GM12878 (cell line): ENCODE results near the gene GORASP1. TPM values are rescaled to one million over a fixed set of nuclear protein-coding genes. Genes with fewer than 3 reads are reported as not detected.
A peak's percentile ranks its signal among the peaks of the same experiment; 100 is the strongest.

Experiments used
- ATAC-seq: fragments of 200-7000 bp; cut with Tn5 transposase; 3 replicates; pipeline ENCODE4 v1.9.1; 2020; ENCODE audit warnings: mild to moderate bottlenecking, moderate library complexity
- BruUV-seq: library from RNA; stranded (reverse); fragments of 400-500 nt; replicated peaks from 2 replicates; lab custom pipeline; 2021; lab: Mats Ljungman, UMichigan
- CTCF ChIA-PET: fragments of 300-600 bp; sonication (Branson Sonifier 250); formaldehyde crosslinking; extraction: SDS; loops from one replicate; lab custom pipeline; 2021; ENCODE audit warnings: inconsistent platforms; lab: Yijun Ruan, JAX
- POLR2A ChIA-PET: fragments of 350-600 bp; formaldehyde crosslinking; extraction: SDS; loops from one replicate; lab custom pipeline; 2021; ENCODE audit warnings: inconsistent platforms; lab: Charles Lee
- RAD21 ChIA-PET: fragments of 300-600 bp; sonication (Branson Sonifier 250); formaldehyde crosslinking; loops from one replicate; lab custom pipeline; 2023; ENCODE audit warnings: antibody characterized with exemption; ENCODE audit not compliant: unreplicated experiment; lab: Charles Lee
- SMC1A ChIA-PET: fragments of 300-600 bp; sonication (Branson Sonifier 250); formaldehyde crosslinking; loops from one replicate; lab custom pipeline; 2023; ENCODE audit not compliant: unreplicated experiment, uncharacterized antibody; lab: Charles Lee
- DNase-seq: peaks from one replicate; pipeline ENCODE4 v3.0.0-alpha.2; 2011; ENCODE audit warnings: low read depth, low spot score
- FAIRE-seq: peaks from 3 replicates; lab custom pipeline; 2011; peaks lifted over from hg19 to GRCh38; lab: Jason Lieb, UNC
- H2AFZ ChIP-seq: 2 replicates; pipeline ENCODE4 v1.6.0; 2011; ENCODE audit warnings: low read depth, low read length, control low read depth; ENCODE audit not compliant: control insufficient read depth
- H3K27ac ChIP-seq: 2 replicates; pipeline ENCODE4 v1.5.1; 2011; ENCODE audit warnings: control low read depth; ENCODE audit not compliant: control insufficient read depth, insufficient read depth
- H3K27me3 ChIP-seq, 2 experiments: replicated peaks in 1 of 2; 2 replicates each; pipeline versions ENCODE4 v1.6.0 to v1.6.1; 2011; ENCODE audit warnings: low read length in 1 of 2; ENCODE audit not compliant: control insufficient read depth in 2 of 2, insufficient read depth in 2 of 2
- H3K36me3 ChIP-seq, 2 experiments: 2 replicates each; pipeline ENCODE4 v1.5.1; 2011; ENCODE audit warnings: low read length in 1 of 2; ENCODE audit not compliant: control insufficient read depth in 2 of 2, insufficient read depth in 2 of 2
- H3K4me1 ChIP-seq: 2 replicates; pipeline ENCODE4 v1.6.1; 2011; ENCODE audit warnings: mild to moderate bottlenecking, low read length, moderate library complexity, mixed read lengths; ENCODE audit not compliant: control insufficient read depth, insufficient read depth
- H3K4me2 ChIP-seq: 2 replicates; pipeline ENCODE4 v1.6.0; 2011; ENCODE audit warnings: control low read depth; ENCODE audit not compliant: control insufficient read depth, insufficient read depth
- H3K4me3 ChIP-seq: fragments of 200-600 bp; sonication (generic); 2 replicates; pipeline ENCODE4 v1.5.1; 2016
- H3K79me2 ChIP-seq: 2 replicates; pipeline ENCODE4 v1.6.0; 2011; ENCODE audit warnings: low read length; ENCODE audit not compliant: control insufficient read depth, insufficient read depth
- H3K9ac ChIP-seq: 2 replicates; pipeline ENCODE4 v1.8.0; 2011; ENCODE audit warnings: low read length, control low read depth, mixed read lengths; ENCODE audit not compliant: control insufficient read depth, insufficient read depth
- H3K9me3 ChIP-seq: replicated peaks from 3 replicates; pipeline ENCODE4 v1.5.1; 2011; ENCODE audit warnings: mild to moderate bottlenecking, low read length; ENCODE audit not compliant: control insufficient read depth, insufficient read depth
- H4K20me1 ChIP-seq: 2 replicates; pipeline ENCODE4 v1.6.0; 2011; ENCODE audit not compliant: control insufficient read depth, insufficient read depth
- BCLAF1 ChIP-seq: fragments of 450-650 bp; IDR thresholded peaks from 2 replicates; pipeline ENCODE4 v1.6.1; 2017; ENCODE audit warnings: antibody characterized with exemption, mild to moderate bottlenecking, moderate library complexity
- POLR2A ChIP-seq: IDR thresholded peaks from 2 replicates; pipeline ENCODE4 v1.6.1; 2011; ENCODE audit warnings: low read depth, mild to moderate bottlenecking, low read length
- POLR2AphosphoS2 ChIP-seq: IDR thresholded peaks from 2 replicates; pipeline ENCODE4 v1.6.1; 2011; ENCODE audit warnings: low read depth, mild to moderate bottlenecking, low read length, improper control_type of control experiment, moderate library complexity
- SP1 ChIP-seq: IDR thresholded peaks from one replicate; pipeline ENCODE4 v1.6.1; 2011; ENCODE audit warnings: low read depth, low read length
- WGBS: methylation state at CpG from one replicate; pipeline ENCODE4 v1.1.6; 2016; ENCODE audit warnings: low lambda C conversion rate; ENCODE audit not compliant: insufficient replicate concordance, insufficient coverage; ENCODE audit errors: missing lambda C conversion rate; 5-methylcytosine and 5-hydroxymethylcytosine counted together
- in situ Hi-C: fragments of 300-500 bp; cut with MboI; formaldehyde crosslinking; loops from 9 replicates; pipeline ENCODE4 v1.14.3; 2018; ENCODE audit warnings: mixed read lengths
- intact Hi-C: fragments of 100-400 bp; cut with micrococcal nuclease; formaldehyde crosslinking; loops from one replicate; pipeline ENCODE4 v1.14.2; 2022; ENCODE audit not compliant: unreplicated experiment
- polyA plus RNA-seq, 11 experiments: library from polyadenylated mRNA; depleted of rRNA in 4 of 11; unstranded in 6 of 11; stranded (reverse) in 5 of 11; fragments of >200 nt; fragmentation: Nextera tagmentation in 4 of 11; fragmentation: Illumina TruSeq in 1 of 11; extraction: Ambion mirVana in 4 of 11; extraction: Trizol in 1 of 11; gene quantifications; 1 replicate in 1 of 11; 2 replicates in 10 of 11; pipeline versions ENCODE4 v1.2.1 to v1.2.3, GENCODE V29; 2011 to 2016; ENCODE audit warnings: inconsistent platforms in 2 of 11, missing spikeins in 2 of 11, low read depth in 1 of 11
- total RNA-seq, 4 experiments: library from RNA; depleted of rRNA in 3 of 4; stranded (reverse); fragments of >200 nt in 3 of 4; fragmentation: Illumina TruSeq in 1 of 4; extraction: Trizol in 1 of 4; gene quantifications; 2 replicates each; pipeline versions ENCODE4 v1.2.1 to v1.2.3, GENCODE V29; 2013 to 2021

Gene GORASP1
- total and polyA plus RNA-seq, 10 of the 15 experiments (the other 5 are each of a cell fraction or from before 2014, with no cell fraction given) = 3.6 to 32.7 (median 23.2) TPM

GRCh38 chr3:39137991-39138803 lies 30.8 kb upstream of the GORASP1 start:
- intact Hi-C loops (no loop called here), in situ Hi-C loops (no loop called here)
- FAIRE-seq (no peak), DNase-seq (no peak), ATAC-seq (no peak)
- ChIA-PET RAD21 (interaction anchor here (0.9 kb wide), 1 partner anchor 150 kb away, joined by 4 read pairs; no protein-coding TSS in a partner anchor), CTCF (interaction anchor here (0.6 to 0.7 kb wide), 3 partner anchors 11 to 399 kb away, joined by 3 to 5 read pairs (median 3); no protein-coding TSS in a partner anchor), SMC1A (interaction anchor here (0.6 to 1.2 kb wide), 2 partner anchors 12 to 13 kb away, joined by 3 read pairs; no protein-coding TSS in a partner anchor), POLR2A (interaction anchor here (0.6 kb wide), 1 partner anchor 9 kb away, joined by 3 read pairs; no protein-coding TSS in a partner anchor)
- WGBS = 86% methylated on average over 10 of the region's 10 CpGs
- Histone ChIP-seq H3K27me3 (no peaks in the 10 kb centered on the region), H3K9me3 (no peaks in the 10 kb centered on the region), H3K4me1 (no peaks in the 10 kb centered on the region; the same call in 1 of the 2 replicates), H3K79me2 (peaks cover 3% of the 10 kb centered on the region), H3K36me3 (peaks cover 9 to 15% of the 10 kb centered on the region in 2 experiments), H3K4me3 (no peak overlapping the region), H4K20me1 (no peaks in the 10 kb centered on the region; the same call in 1 of the 2 replicates), H2AFZ (no peak overlapping the region), H3K9ac (no peak overlapping the region), H3K27ac (no peak overlapping the region), H3K4me2 (no peak overlapping the region)
- no TSS peak for BruUV-seq
- TF ChIP-seq SP1 (no peak), POLR2AphosphoS2 (0 out of 2 replicates have a peak, but pooled peaks have one; percentile 61)

- in situ Hi-C loops = no loop called here
- no peak for ATAC-seq
- no peaks in the 10 kb centered on the region for H3K79me2 ChIP-seq
- ChIA-PET POLR2A (interaction anchor here (0.6 kb wide), 1 partner anchor 9 kb away, joined by 3 read pairs; no protein-coding TSS in a partner anchor), SMC1A (interaction anchor here (0.6 kb wide), 1 partner anchor 12 kb away, joined by 3 read pairs; no protein-coding TSS in a partner anchor), RAD21 (interaction anchor here (0.9 kb wide), 1 partner anchor 151 kb away, joined by 4 read pairs; no protein-coding TSS in a partner anchor), CTCF (interaction anchor here (1.3 kb wide), 1 partner anchor 155 kb away, joined by 3 read pairs; no protein-coding TSS in a partner anchor)
- intact Hi-C loops = no loop called here
- no peak for DNase-seq
- no peaks in the 10 kb centered on the region for H3K27me3 ChIP-seq
- H3K4me1 ChIP-seq = no peaks in the 10 kb centered on the region; the same call in 1 of the 2 replicates
- no peak overlapping the region for H3K27ac ChIP-seq
- peaks cover 6 to 8% of the 10 kb centered on the region in 2 experiments; a peak in 3 of 4 replicates for H3K36me3 ChIP-seq
- no TSS peak for BruUV-seq
- H3K9me3 ChIP-seq = no peaks in the 10 kb centered on the region
- no peak for FAIRE-seq
- 92% methylated on average over 17 of the region's 18 CpGs for WGBS
- no peak for TF ChIP-seq BCLAF1
- TF ChIP-seq POLR2A = peak; percentile 15; the same call in 1 of the 2 replicates
- no peak overlapping the region for H2AFZ ChIP-seq
- no peak overlapping the region for H3K4me3 ChIP-seq
- H3K9ac ChIP-seq = no peak overlapping the region
- H3K4me2 ChIP-seq = no peak overlapping the region
- H4K20me1 ChIP-seq = no peaks in the 10 kb centered on the region; the same call in 1 of the 2 replicates
Measured at GRCh38 chr3:39137435-39137936, 30.1 kb upstream of the GORASP1 start.
